Spleen (tissue), 7 donors: ENCODE measurements around the gene C15orf39.

ENCODE experiments used
- POLR2A ChIP-seq, 3 donors: fragments of 450-650 bp; IDR thresholded peaks; one replicate each; pipeline ENCODE4 v1.5.1; 2017; ENCODE audit warnings: antibody characterized with exemption in 3 of 3, mild to moderate bottlenecking in 1 of 3
- TF ChIP-seq, protein P1 (sequence below), 11 experiments: fragments of 200-600 bp in 7 of 11; fragments of 450-650 bp in 4 of 11; sonication (generic) in 4 of 11; IDR thresholded peaks in 8 of 11; conservative IDR thresholded peaks in 3 of 11; 1 replicate in 7 of 11; 2 replicates in 4 of 11; pipeline versions ENCODE4 v1.4.0 to v1.8.0; 2016 to 2021; ENCODE audit warnings: antibody characterized with exemption in 11 of 11, inconsistent platforms in 4 of 11, mild to moderate bottlenecking in 1 of 11
- donor health status: DM: no; HTN: no; CAD: no; lungs with moderate emphysema.
- donor health status: DM: no; HTN: no; CAD: no.
- donor health status: DM: no; HTN: no; CAD: no.

DNA sequence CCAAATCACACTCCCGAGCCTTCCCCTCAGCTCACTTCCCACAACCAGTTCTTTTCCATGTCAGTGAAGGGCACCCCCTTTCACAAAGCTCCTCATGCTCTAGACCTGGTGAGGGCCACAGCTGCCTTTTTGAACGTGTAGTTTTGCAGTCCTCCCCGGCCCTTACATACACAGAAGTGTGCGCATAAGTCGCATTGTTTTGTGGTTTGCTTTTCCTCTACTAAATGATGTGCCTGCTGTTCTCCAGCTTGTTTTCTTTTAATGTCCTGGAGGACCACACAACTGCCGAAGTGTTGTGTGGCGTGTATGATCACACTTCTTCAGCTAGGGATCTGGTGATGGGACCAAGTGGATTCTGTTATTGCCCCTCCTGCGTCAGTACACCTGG lies 7.6 kb downstream of the C15orf39 start:
- TF ChIP-seq POLR2A (IDR thresholded peaks at IDR 0.05) = no peak
- TF ChIP-seq, protein P1, sequence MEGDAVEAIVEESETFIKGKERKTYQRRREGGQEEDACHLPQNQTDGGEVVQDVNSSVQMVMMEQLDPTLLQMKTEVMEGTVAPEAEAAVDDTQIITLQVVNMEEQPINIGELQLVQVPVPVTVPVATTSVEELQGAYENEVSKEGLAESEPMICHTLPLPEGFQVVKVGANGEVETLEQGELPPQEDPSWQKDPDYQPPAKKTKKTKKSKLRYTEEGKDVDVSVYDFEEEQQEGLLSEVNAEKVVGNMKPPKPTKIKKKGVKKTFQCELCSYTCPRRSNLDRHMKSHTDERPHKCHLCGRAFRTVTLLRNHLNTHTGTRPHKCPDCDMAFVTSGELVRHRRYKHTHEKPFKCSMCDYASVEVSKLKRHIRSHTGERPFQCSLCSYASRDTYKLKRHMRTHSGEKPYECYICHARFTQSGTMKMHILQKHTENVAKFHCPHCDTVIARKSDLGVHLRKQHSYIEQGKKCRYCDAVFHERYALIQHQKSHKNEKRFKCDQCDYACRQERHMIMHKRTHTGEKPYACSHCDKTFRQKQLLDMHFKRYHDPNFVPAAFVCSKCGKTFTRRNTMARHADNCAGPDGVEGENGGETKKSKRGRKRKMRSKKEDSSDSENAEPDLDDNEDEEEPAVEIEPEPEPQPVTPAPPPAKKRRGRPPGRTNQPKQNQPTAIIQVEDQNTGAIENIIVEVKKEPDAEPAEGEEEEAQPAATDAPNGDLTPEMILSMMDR (IDR thresholded peaks at IDR 0.05 in 8 of 11, conservative IDR thresholded peaks at IDR 0.05 in 3 of 11) = no peak
